SU-DHL-6 (cell line): ENCODE data around the gene OR2A7.
"Not testable (repeated sequence)": the region's sequence is repeated elsewhere in the genome, so short reads cannot be mapped to it uniquely, and the experiment has no call there.

Experiments
- CTCF ChIP-seq: fragments of 200-600 bp; sonication (generic); IDR thresholded peaks from one replicate; pipeline ENCODE4 v1.5.1; 2017; ENCODE audit warnings: antibody characterized with exemption, mild to moderate bottlenecking, low read length, moderate library complexity; ENCODE audit not compliant: insufficient read depth, poor library complexity, severe bottlenecking
- EZH2phosphoT487 ChIP-seq: fragments of 200-600 bp; sonication (generic), shearing (Covaris generic); conservative IDR thresholded peaks from 2 replicates; pipeline ENCODE4 v1.6.1; 2018; ENCODE audit warnings: mild to moderate bottlenecking, antibody characterized with exemption, low read length, moderate library complexity, mixed read lengths

- TF ChIP-seq CTCF, EZH2phosphoT487: not testable (repeated sequence)
Measured at GRCh38 chr7:144231027-144231426, 33.6 kb downstream of the OR2A7 start.
